Testis (tissue), 2 donors: ENCODE data around the gene MTURN.

Experiments
- POLR2A ChIP-seq: fragments of 450-650 bp; IDR thresholded peaks from one replicate; pipeline ENCODE4 v1.6.1; 2017; ENCODE audit warnings: antibody characterized with exemption, mild to moderate bottlenecking, moderate library complexity
- TF ChIP-seq, protein P1 (sequence below), 3 experiments: fragments of 450-650 bp in 2 of 3; fragments of 200-600 bp in 1 of 3; sonication (generic) in 1 of 3; IDR thresholded peaks; one replicate each; pipeline ENCODE4 v1.5.1; 2016 to 2019; ENCODE audit warnings: antibody characterized with exemption in 3 of 3, mild to moderate bottlenecking in 2 of 3, moderate library complexity in 1 of 3

- TF ChIP-seq, protein P1, sequence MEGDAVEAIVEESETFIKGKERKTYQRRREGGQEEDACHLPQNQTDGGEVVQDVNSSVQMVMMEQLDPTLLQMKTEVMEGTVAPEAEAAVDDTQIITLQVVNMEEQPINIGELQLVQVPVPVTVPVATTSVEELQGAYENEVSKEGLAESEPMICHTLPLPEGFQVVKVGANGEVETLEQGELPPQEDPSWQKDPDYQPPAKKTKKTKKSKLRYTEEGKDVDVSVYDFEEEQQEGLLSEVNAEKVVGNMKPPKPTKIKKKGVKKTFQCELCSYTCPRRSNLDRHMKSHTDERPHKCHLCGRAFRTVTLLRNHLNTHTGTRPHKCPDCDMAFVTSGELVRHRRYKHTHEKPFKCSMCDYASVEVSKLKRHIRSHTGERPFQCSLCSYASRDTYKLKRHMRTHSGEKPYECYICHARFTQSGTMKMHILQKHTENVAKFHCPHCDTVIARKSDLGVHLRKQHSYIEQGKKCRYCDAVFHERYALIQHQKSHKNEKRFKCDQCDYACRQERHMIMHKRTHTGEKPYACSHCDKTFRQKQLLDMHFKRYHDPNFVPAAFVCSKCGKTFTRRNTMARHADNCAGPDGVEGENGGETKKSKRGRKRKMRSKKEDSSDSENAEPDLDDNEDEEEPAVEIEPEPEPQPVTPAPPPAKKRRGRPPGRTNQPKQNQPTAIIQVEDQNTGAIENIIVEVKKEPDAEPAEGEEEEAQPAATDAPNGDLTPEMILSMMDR (IDR thresholded peaks at IDR 0.05): no peak
- no peak for TF ChIP-seq POLR2A
Observed at GRCh38 chr7:30135301-30136116, 723 bp downstream of the MTURN start.
